Type B pancreatic cell (in vitro differentiated cells): ENCODE data around the gene LIMK1. TPM values are rescaled to one million over a fixed set of nuclear protein-coding genes. Genes with fewer than 3 reads are reported as not detected.

Experiments
- DNase-seq: peaks from one replicate; pipeline ENCODE4 v3.0.0; 2021; ENCODE audit warnings: mixed read lengths; ENCODE audit not compliant: unreplicated experiment; ENCODE audit errors: extremely low spot score
- H3K27ac Mint-ChIP-seq: 2 replicates; pipeline ENCODE4 v1.8.0; 2021; ENCODE audit warnings: mild to moderate bottlenecking, mixed read lengths
- H3K27me3 Mint-ChIP-seq: 2 replicates; pipeline ENCODE4 v1.8.0; 2021; ENCODE audit warnings: mixed read lengths
- H3K36me3 Mint-ChIP-seq: 2 replicates; pipeline ENCODE4 v1.8.0; 2021; ENCODE audit warnings: mixed read lengths
- H3K4me1 Mint-ChIP-seq: one replicate; pipeline ENCODE4 v1.8.0; 2021; ENCODE audit warnings: mixed read lengths; ENCODE audit not compliant: unreplicated experiment
- H3K4me3 Mint-ChIP-seq: 2 replicates; pipeline ENCODE4 v1.8.0; 2021; ENCODE audit warnings: mild to moderate bottlenecking, mixed read lengths
- H3K9me3 Mint-ChIP-seq: 2 replicates; pipeline ENCODE4 v1.8.0; 2021; ENCODE audit warnings: mixed read lengths
- CTCF ChIP-seq: fragments of 200-600 bp; sonication (generic); conservative IDR thresholded peaks from 2 replicates; pipeline ENCODE4 v1.5.0; 2021; ENCODE audit warnings: antibody characterized with exemption, mild to moderate bottlenecking
- total RNA-seq: library from RNA; stranded (reverse); gene quantifications from 2 replicates; pipeline ENCODE4 v1.2.1, GENCODE V29; 2021; ENCODE audit warnings: low replicate concordance

LIMK1 gene
- total RNA-seq, 1 donor from 2014 or later: 46.6 TPM

DNA sequence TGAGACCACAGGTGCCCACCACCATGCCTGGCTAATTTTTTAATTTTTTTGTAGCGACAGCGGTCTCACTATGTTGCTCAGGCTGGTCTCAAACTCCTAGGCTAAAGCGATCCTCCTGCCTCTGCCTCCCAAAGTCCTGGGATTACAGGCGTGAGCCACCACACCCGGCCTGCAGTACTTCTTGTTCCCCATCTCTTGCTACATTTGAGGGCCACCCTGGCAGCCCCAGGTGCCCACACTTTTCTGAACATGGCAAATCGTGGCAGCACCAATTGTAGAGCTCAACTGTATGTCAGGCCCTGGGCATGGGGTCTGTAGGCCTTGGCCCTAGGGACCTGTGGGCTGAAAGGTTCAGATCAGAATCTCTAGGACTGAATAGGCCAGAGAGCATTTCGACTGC lies 25.1 kb upstream of the LIMK1 start:
- H3K27me3 Mint-ChIP-seq: peaks cover 9% of the 10 kb centered on the region
- no peak for DNase-seq
- no peaks in the 10 kb centered on the region for H3K4me1 Mint-ChIP-seq
- no peak overlapping the region for H3K4me3 Mint-ChIP-seq
- H3K9me3 Mint-ChIP-seq: no peaks in the 10 kb centered on the region
- no peak for TF ChIP-seq CTCF
- H3K36me3 Mint-ChIP-seq: no peaks in the 10 kb centered on the region
- no peak overlapping the region for H3K27ac Mint-ChIP-seq

DNA sequence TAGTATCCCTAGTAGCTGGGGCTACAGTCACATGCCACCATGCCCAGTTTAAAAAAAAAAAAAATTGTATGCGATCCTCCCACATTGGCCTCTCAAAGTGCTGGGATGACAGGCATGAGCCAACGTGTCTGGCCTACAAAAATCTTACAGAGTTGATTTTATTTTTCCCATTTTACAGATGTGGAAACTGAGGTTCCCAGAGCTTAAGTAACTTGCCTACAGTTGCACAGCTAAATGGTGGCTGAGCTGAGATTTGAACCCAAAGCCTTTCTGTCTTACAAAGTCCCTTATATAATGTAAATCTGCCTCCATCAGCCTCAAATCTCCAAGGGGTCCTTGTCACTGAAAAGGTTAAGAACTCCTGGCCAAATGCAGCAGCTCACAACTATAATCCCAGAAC lies 24.6 kb upstream of the LIMK1 start:
- no peaks in the 10 kb centered on the region for H3K36me3 Mint-ChIP-seq

GRCh38 chr7:74059681-74060588 lies 23.7 kb upstream of the LIMK1 start:
- H3K4me1 Mint-ChIP-seq: no peaks in the 10 kb centered on the region
- H3K36me3 Mint-ChIP-seq: no peaks in the 10 kb centered on the region
- no peak for DNase-seq
- no peaks in the 10 kb centered on the region for H3K9me3 Mint-ChIP-seq
- no peak overlapping the region for H3K4me3 Mint-ChIP-seq
- TF ChIP-seq CTCF: no peak
- no peak overlapping the region for H3K27ac Mint-ChIP-seq
- peaks cover 9% of the 10 kb centered on the region for H3K27me3 Mint-ChIP-seq

More for the DNA sequence above, 24.6 kb upstream of the LIMK1 start:
- H3K4me1 Mint-ChIP-seq: no peaks in the 10 kb centered on the region
- H3K27me3 Mint-ChIP-seq: peaks cover 9% of the 10 kb centered on the region
- no peak for DNase-seq
- no peak for TF ChIP-seq CTCF
- no peak overlapping the region for H3K4me3 Mint-ChIP-seq
- no peak overlapping the region for H3K27ac Mint-ChIP-seq
- H3K9me3 Mint-ChIP-seq: no peaks in the 10 kb centered on the region

- peak overlapping the region; percentile 36 for H3K4me3 Mint-ChIP-seq
- TF ChIP-seq CTCF: no peak
- H3K27ac Mint-ChIP-seq: peak overlapping the region; percentile 77
- no peaks in the 10 kb centered on the region for H3K9me3 Mint-ChIP-seq
- H3K27me3 Mint-ChIP-seq: peaks cover 9% of the 10 kb centered on the region
- no peak for DNase-seq
- no peaks in the 10 kb centered on the region for H3K36me3 Mint-ChIP-seq
- H3K4me1 Mint-ChIP-seq: no peaks in the 10 kb centered on the region
Measured at GRCh38 chr7:74061840-74062539, 21.6 kb upstream of the LIMK1 start.

DNA sequence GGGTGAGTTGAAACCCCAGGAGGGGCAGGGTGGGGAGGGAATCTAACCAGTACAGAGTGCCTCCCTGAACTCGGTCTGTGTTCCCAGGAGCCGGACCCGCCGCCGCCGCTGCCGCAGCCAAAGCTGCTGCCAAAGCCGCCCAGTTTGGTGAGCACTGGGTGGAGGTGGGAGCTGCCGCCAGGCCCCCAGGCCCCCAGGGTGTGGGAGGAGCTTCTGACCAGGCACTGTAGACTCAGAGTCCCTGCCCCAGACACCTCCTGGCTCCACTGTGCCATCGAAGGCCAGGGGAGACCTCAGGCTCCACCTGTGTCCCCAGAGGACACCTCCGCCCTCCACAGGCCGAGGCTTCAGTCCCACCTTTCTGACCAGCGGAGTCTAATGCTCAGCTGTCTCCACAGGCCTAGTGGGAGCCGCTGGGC lies 20.4 kb upstream of the LIMK1 start:
- Mint-ChIP-seq H3K27me3 (peaks cover 5% of the 10 kb centered on the region), H3K9me3 (no peaks in the 10 kb centered on the region), H3K4me3 (no peak overlapping the region), H3K36me3 (no peaks in the 10 kb centered on the region), H3K4me1 (no peaks in the 10 kb centered on the region), H3K27ac (no peak overlapping the region)
- no peak for TF ChIP-seq CTCF
- DNase-seq: no peak
